Stimulated activated CD8-positive, alpha-beta memory T cell treated with anti-CD3 and anti-CD28 coated beads, Interleukin-4, amount 100 ng/mL, for 1 hour (primary cell): ENCODE measurements around the gene NUBPL.
"Not testable (repeated sequence)": the region's sequence is repeated elsewhere in the genome, so short reads cannot be mapped to it uniquely, and the experiment has no call there.

Source experiments
- DNase-seq, 2 donors: peaks; one replicate each; pipeline ENCODE4 v3.0.0-alpha.2; 2020; ENCODE audit warnings: low read depth in 2 of 2, low spot score in 1 of 2

Gene NUBPL

GRCh38 chr14:31876741-31877140 lies 315.5 kb downstream of the NUBPL start:
- DNase-seq = no peak

GRCh38 chr14:31877255-31877798 lies 316.1 kb downstream of the NUBPL start:
- no peak for DNase-seq

GRCh38 chr14:31879661-31880348 lies 318.6 kb downstream of the NUBPL start:
- no peak for DNase-seq

GRCh38 chr14:31880935-31881334 lies 319.7 kb downstream of the NUBPL start:
- no peak for DNase-seq

- no peak for DNase-seq
These were observed 320.5 kb downstream of the NUBPL start for GRCh38 chr14:31881531-31882310.

GRCh38 chr14:31884238-31884637 lies 323.0 kb downstream of the NUBPL start:
- no peak for DNase-seq

GRCh38 chr14:31884776-31885379 lies 323.7 kb downstream of the NUBPL start:
- DNase-seq = no peak

- DNase-seq = no peak
These were observed 325.1 kb downstream of the NUBPL start for GRCh38 chr14:31886156-31886835.

- no peak for DNase-seq
These were observed 326.9 kb downstream of the NUBPL start for GRCh38 chr14:31887929-31888580.

- DNase-seq = no peak
These were observed 328.1 kb downstream of the NUBPL start for GRCh38 chr14:31889297-31889696.

- DNase-seq = not testable (repeated sequence)
These were observed 329.0 kb downstream of the NUBPL start for GRCh38 chr14:31890202-31890601.

GRCh38 chr14:31893221-31893757 lies 332.1 kb downstream of the NUBPL start:
- DNase-seq = no peak

GRCh38 chr14:31894351-31894750 lies 333.1 kb downstream of the NUBPL start:
- no peak for DNase-seq

GRCh38 chr14:31895206-31895605 lies 334.0 kb downstream of the NUBPL start:
- DNase-seq = no peak

- DNase-seq = no peak
These were observed 334.4 kb downstream of the NUBPL start for GRCh38 chr14:31895646-31896045.

GRCh38 chr14:31897581-31898186 lies 336.5 kb downstream of the NUBPL start:
- no peak for DNase-seq

GRCh38 chr14:31898838-31899528 lies 337.8 kb downstream of the NUBPL start:
- DNase-seq = no peak

GRCh38 chr14:31902002-31902401 lies 340.8 kb downstream of the NUBPL start:
- no peak for DNase-seq

GRCh38 chr14:31902945-31903646 lies 341.9 kb downstream of the NUBPL start:
- DNase-seq = no peak
